Mucosa of descending colon (tissue), 3 donors: ENCODE measurements around the gene NCK1. TPM values are rescaled to one million over a fixed set of nuclear protein-coding genes. Genes with fewer than 3 reads are reported as not detected.

Experiments
- ATAC-seq: fragments of 200-7000 bp; cut with Tn5 transposase; one replicate; pipeline ENCODE4 v1.9.1; 2020; ENCODE audit warnings: mild to moderate bottlenecking, moderate library complexity
- DNase-seq, 3 donors: peaks; one replicate each; pipeline ENCODE4 v3.0.0-alpha.2; 2020
- H3K36me3 ChIP-seq: fragments of 200-600 bp; one replicate; pipeline ENCODE4 v1.8.0; 2021; ENCODE audit warnings: low read depth, mild to moderate bottlenecking
- H3K4me1 ChIP-seq: fragments of 200-600 bp; one replicate; pipeline ENCODE4 v1.8.0; 2021; ENCODE audit warnings: low read depth, mild to moderate bottlenecking
- H3K4me3 ChIP-seq: fragments of 200-600 bp; one replicate; pipeline ENCODE4 v1.8.0; 2021; ENCODE audit warnings: mild to moderate bottlenecking
- H3K9me3 ChIP-seq: fragments of 200-600 bp; one replicate; pipeline ENCODE4 v1.8.0; 2021; ENCODE audit warnings: mild to moderate bottlenecking
- CTCF ChIP-seq: fragments of 200-600 bp; IDR thresholded peaks from one replicate; pipeline ENCODE4 v1.8.0; 2022; ENCODE audit warnings: antibody characterized with exemption, mild to moderate bottlenecking
- intact Hi-C, 2 donors: fragments of 100-400 bp; cut with DNase I in 1 of 2; cut with micrococcal nuclease in 1 of 2; formaldehyde crosslinking; loops; one replicate each; pipeline versions ENCODE4 v1.11.0 to v1.11.1; 2022; cut with DNase I, micrococcal nuclease
- total RNA-seq, 3 donors: library from RNA; stranded (reverse); fragmentation: NEBNext Ultra II Directional in 2 of 3; extraction: Animal tissue kit (Norgen Biotek cat#: 25700) in 2 of 3; gene quantifications; one replicate each; pipeline versions ENCODE4 v1.2.1 to v1.2.4, GENCODE V29; 2021 to 2023
- donor health status: DM: no; HTN: no; CAD: no; lungs with moderate emphysema.
- donor health status: DM: no; HTN: no; CAD: no.
- donor health status: DM: no; HTN: yes; CAD: no.

The NCK1 gene
- total RNA-seq, 3 donors from 2014 or later, result 47.0 to 56.4 (median 50.1) TPM

GRCh38 chr3:136995652-136996051, 133.6 kb downstream of the NCK1 start:
- TF ChIP-seq CTCF, result no peak
- Histone ChIP-seq H3K36me3 (no peaks in the 10 kb centered on the region), H3K9me3 (no peaks in the 10 kb centered on the region), H3K4me3 (no peak overlapping the region), H3K4me1 (peaks cover 15% of the 10 kb centered on the region)
- DNase-seq (no peak), ATAC-seq (peak; percentile 39)
- intact Hi-C loops, result no loop called here

Other genes with a start within 250 kb of the NCK1 start
- 10 to 100 TPM; 46.8 to 57.1 (median 50.4) TPM for gene STAG1, start 109.8 kb upstream of the NCK1 start, total RNA-seq
- 1 to 10 TPM in 2 of 3 donors, under 1 TPM in 1; 0.41 to 2.4 (median 1.9) TPM for gene SLC35G2, start 43.1 kb upstream of the NCK1 start, total RNA-seq
- 1 to 10 TPM in 2 of 3 donors, under 1 TPM in 1; 0.60 to 1.7 (median 1.2) TPM for gene IL20RB, start 95.8 kb downstream of the NCK1 start, total RNA-seq